HL-60 (cell line): ENCODE results near the gene ICAM2.

Source experiments
- POLR2AphosphoS5 ChIP-seq: IDR thresholded peaks from 2 replicates; pipeline ENCODE4 v1.6.1; 2012; ENCODE audit warnings: low read depth
- SPI1 ChIP-seq: IDR thresholded peaks from 2 replicates; pipeline ENCODE4 v1.6.1; 2012; ENCODE audit warnings: low read depth, mild to moderate bottlenecking, borderline replicate concordance
- TF ChIP-seq, protein P1 (sequence below): IDR thresholded peaks from one replicate; pipeline ENCODE4 v1.5.1; 2011; ENCODE audit warnings: low read length, control low read depth, inconsistent platforms; ENCODE audit not compliant: insufficient read depth
- TF ChIP-seq, protein P2 (sequence below): IDR thresholded peaks from 2 replicates; pipeline ENCODE4 v1.6.1; 2012; ENCODE audit warnings: low read depth; ENCODE audit not compliant: insufficient replicate concordance

- TF ChIP-seq, protein P1, sequence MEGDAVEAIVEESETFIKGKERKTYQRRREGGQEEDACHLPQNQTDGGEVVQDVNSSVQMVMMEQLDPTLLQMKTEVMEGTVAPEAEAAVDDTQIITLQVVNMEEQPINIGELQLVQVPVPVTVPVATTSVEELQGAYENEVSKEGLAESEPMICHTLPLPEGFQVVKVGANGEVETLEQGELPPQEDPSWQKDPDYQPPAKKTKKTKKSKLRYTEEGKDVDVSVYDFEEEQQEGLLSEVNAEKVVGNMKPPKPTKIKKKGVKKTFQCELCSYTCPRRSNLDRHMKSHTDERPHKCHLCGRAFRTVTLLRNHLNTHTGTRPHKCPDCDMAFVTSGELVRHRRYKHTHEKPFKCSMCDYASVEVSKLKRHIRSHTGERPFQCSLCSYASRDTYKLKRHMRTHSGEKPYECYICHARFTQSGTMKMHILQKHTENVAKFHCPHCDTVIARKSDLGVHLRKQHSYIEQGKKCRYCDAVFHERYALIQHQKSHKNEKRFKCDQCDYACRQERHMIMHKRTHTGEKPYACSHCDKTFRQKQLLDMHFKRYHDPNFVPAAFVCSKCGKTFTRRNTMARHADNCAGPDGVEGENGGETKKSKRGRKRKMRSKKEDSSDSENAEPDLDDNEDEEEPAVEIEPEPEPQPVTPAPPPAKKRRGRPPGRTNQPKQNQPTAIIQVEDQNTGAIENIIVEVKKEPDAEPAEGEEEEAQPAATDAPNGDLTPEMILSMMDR = no peak
- TF ChIP-seq, protein P2, sequence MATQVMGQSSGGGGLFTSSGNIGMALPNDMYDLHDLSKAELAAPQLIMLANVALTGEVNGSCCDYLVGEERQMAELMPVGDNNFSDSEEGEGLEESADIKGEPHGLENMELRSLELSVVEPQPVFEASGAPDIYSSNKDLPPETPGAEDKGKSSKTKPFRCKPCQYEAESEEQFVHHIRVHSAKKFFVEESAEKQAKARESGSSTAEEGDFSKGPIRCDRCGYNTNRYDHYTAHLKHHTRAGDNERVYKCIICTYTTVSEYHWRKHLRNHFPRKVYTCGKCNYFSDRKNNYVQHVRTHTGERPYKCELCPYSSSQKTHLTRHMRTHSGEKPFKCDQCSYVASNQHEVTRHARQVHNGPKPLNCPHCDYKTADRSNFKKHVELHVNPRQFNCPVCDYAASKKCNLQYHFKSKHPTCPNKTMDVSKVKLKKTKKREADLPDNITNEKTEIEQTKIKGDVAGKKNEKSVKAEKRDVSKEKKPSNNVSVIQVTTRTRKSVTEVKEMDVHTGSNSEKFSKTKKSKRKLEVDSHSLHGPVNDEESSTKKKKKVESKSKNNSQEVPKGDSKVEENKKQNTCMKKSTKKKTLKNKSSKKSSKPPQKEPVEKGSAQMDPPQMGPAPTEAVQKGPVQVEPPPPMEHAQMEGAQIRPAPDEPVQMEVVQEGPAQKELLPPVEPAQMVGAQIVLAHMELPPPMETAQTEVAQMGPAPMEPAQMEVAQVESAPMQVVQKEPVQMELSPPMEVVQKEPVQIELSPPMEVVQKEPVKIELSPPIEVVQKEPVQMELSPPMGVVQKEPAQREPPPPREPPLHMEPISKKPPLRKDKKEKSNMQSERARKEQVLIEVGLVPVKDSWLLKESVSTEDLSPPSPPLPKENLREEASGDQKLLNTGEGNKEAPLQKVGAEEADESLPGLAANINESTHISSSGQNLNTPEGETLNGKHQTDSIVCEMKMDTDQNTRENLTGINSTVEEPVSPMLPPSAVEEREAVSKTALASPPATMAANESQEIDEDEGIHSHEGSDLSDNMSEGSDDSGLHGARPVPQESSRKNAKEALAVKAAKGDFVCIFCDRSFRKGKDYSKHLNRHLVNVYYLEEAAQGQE = no peak
- TF ChIP-seq SPI1 (peak; percentile 51; the same call in 1 of the 2 replicates), POLR2AphosphoS5 (no peak)
These were observed 37.1 kb downstream of the ICAM2 start for GRCh38 chr17:63983320-63983719.
